H9 (cell line): ENCODE measurements around the gene SAV1. TPM values are rescaled to one million over a fixed set of nuclear protein-coding genes. Genes with fewer than 3 reads are reported as not detected.

Experiments used
- DNase-seq: peaks from one replicate; pipeline ENCODE4 v3.0.0-alpha.2; 2017
- H2AFZ ChIP-seq: one replicate; pipeline ENCODE4 v1.6.1; 2013; ENCODE audit warnings: mild to moderate bottlenecking, low read length, control low read depth, moderate library complexity
- H2AK5ac ChIP-seq: 2 replicates; pipeline ENCODE4 v1.6.1; 2013; ENCODE audit warnings: low read length, control low read depth, mixed read lengths; ENCODE audit not compliant: insufficient read length
- H2BK120ac ChIP-seq: one replicate; pipeline ENCODE4 v1.6.1; 2013; ENCODE audit warnings: low read depth, mild to moderate bottlenecking, low read length, control low read depth, inconsistent platforms; ENCODE audit not compliant: poor library complexity, severe bottlenecking
- H2BK12ac ChIP-seq: 2 replicates; pipeline ENCODE4 v1.6.1; 2013; ENCODE audit warnings: low read length, control low read depth, mixed read lengths, low read depth; ENCODE audit not compliant: insufficient read length
- H2BK15ac ChIP-seq: 2 replicates; pipeline ENCODE4 v1.6.1; 2013; ENCODE audit warnings: low read depth, low read length, control low read depth
- H2BK20ac ChIP-seq: one replicate; pipeline ENCODE4 v1.6.1; 2013; ENCODE audit warnings: low read depth, mild to moderate bottlenecking, low read length, control low read depth, inconsistent platforms; ENCODE audit not compliant: poor library complexity, severe bottlenecking
- H2BK5ac ChIP-seq: 2 replicates; pipeline ENCODE4 v1.6.1; 2013; ENCODE audit warnings: low read length, control low read depth, mixed read lengths; ENCODE audit not compliant: insufficient read length
- H3K14ac ChIP-seq: 2 replicates; pipeline ENCODE4 v1.6.1; 2013; ENCODE audit warnings: low read length, control low read depth; ENCODE audit not compliant: insufficient read depth
- H3K18ac ChIP-seq: 2 replicates; pipeline ENCODE4 v1.6.1; 2013; ENCODE audit warnings: low read depth, mild to moderate bottlenecking, mixed read lengths, low read length, control low read depth; ENCODE audit not compliant: insufficient read length
- H3K23ac ChIP-seq: 2 replicates; pipeline ENCODE4 v1.6.1; 2013; ENCODE audit warnings: low read length, control low read depth, mixed read lengths, low read depth; ENCODE audit not compliant: insufficient read length
- H3K23me2 ChIP-seq: 2 replicates; pipeline ENCODE4 v1.6.1; 2013; ENCODE audit warnings: low read depth, mild to moderate bottlenecking, mixed read lengths, low read length, control low read depth; ENCODE audit not compliant: insufficient read length, poor library complexity, severe bottlenecking
- H3K27ac ChIP-seq: 2 replicates; pipeline ENCODE4 v1.5.1; 2013; ENCODE audit warnings: low read length, control low read depth, mixed read lengths, low read depth; ENCODE audit not compliant: insufficient read length
- H3K27me3 ChIP-seq: 2 replicates; pipeline ENCODE4 v1.6.1; 2013; ENCODE audit warnings: low read length, control low read depth, inconsistent platforms; ENCODE audit not compliant: insufficient read depth
- H3K4ac ChIP-seq: 2 replicates; pipeline ENCODE4 v1.6.1; 2013; ENCODE audit warnings: low read depth, mild to moderate bottlenecking, control low read depth, inconsistent platforms, low read length, moderate library complexity
- H3K4me1 ChIP-seq: 2 replicates; pipeline ENCODE4 v1.6.1; 2013; ENCODE audit warnings: low read length, control low read depth, inconsistent platforms; ENCODE audit not compliant: insufficient read depth
- H3K4me2 ChIP-seq: 2 replicates; pipeline ENCODE4 v1.6.1; 2013; ENCODE audit warnings: low read length, control low read depth, mixed read lengths; ENCODE audit not compliant: insufficient read length, insufficient read depth
- H3K56ac ChIP-seq: 2 replicates; pipeline ENCODE4 v1.6.1; 2013; ENCODE audit warnings: low read depth, mild to moderate bottlenecking, mixed read lengths, low read length, control low read depth; ENCODE audit not compliant: insufficient read length
- H3K79me1 ChIP-seq: 2 replicates; pipeline ENCODE4 v1.6.1; 2013; ENCODE audit warnings: low read depth, mild to moderate bottlenecking, moderate library complexity, low read length, control low read depth, inconsistent platforms; ENCODE audit not compliant: insufficient read depth, poor library complexity, severe bottlenecking
- H3K79me2 ChIP-seq: 2 replicates; pipeline ENCODE4 v1.6.1; 2013; ENCODE audit warnings: low read length, control low read depth, inconsistent platforms; ENCODE audit not compliant: insufficient read depth
- H3K9ac ChIP-seq: 2 replicates; pipeline ENCODE4 v1.6.1; 2013; ENCODE audit warnings: low read length, control low read depth, mixed read lengths; ENCODE audit not compliant: insufficient read length; ENCODE audit errors: extremely low read depth
- H3K9me3 ChIP-seq: one replicate; pipeline ENCODE4 v1.6.1; 2013; ENCODE audit warnings: low read depth, low read length, inconsistent platforms; ENCODE audit not compliant: control insufficient read depth
- H3T11ph ChIP-seq: one replicate; pipeline ENCODE4 v1.6.1; 2013; ENCODE audit warnings: mild to moderate bottlenecking, low read length, control low read depth, inconsistent platforms
- H4K20me1 ChIP-seq: one replicate; pipeline ENCODE4 v1.6.1; 2013; ENCODE audit not compliant: control insufficient read depth, insufficient read length, insufficient read depth
- H4K5ac ChIP-seq: 2 replicates; pipeline ENCODE4 v1.6.1; 2013; ENCODE audit warnings: low read depth, mild to moderate bottlenecking, mixed read lengths, low read length, control low read depth; ENCODE audit not compliant: insufficient read length
- H4K8ac ChIP-seq: replicated peaks from 2 replicates; pipeline ENCODE4 v1.6.1; 2013; ENCODE audit warnings: low read length, control low read depth, mixed read lengths, low read depth; ENCODE audit not compliant: insufficient read length
- H4K91ac ChIP-seq: 2 replicates; pipeline ENCODE4 v1.6.1; 2013; ENCODE audit warnings: low read depth, mild to moderate bottlenecking, moderate library complexity, mixed read lengths, low read length, control low read depth; ENCODE audit not compliant: insufficient read length
- H3K27ac Mint-ChIP-seq, 3 experiments: 2 replicates in 2 of 3; 3 replicates in 1 of 3; pipeline ENCODE4 v1.8.0; 2020 to 2021; ENCODE audit warnings: mixed read lengths in 3 of 3, mild to moderate bottlenecking in 1 of 3, moderate library complexity in 1 of 3
- H3K27me3 Mint-ChIP-seq: 2 replicates; pipeline ENCODE4 v1.8.0; 2021; ENCODE audit warnings: low read depth, mild to moderate bottlenecking, moderate library complexity, mixed read lengths
- H3K36me3 Mint-ChIP-seq, 3 experiments: 2 replicates in 2 of 3; 3 replicates in 1 of 3; pipeline ENCODE4 v1.8.0; 2020 to 2021; ENCODE audit warnings: low read depth in 3 of 3, mixed read lengths in 3 of 3; ENCODE audit not compliant: insufficient read depth in 1 of 3
- H3K4me1 Mint-ChIP-seq, 2 experiments: 2 replicates each; pipeline ENCODE4 v1.8.0; 2020; ENCODE audit warnings: mixed read lengths in 2 of 2
- H3K4me3 Mint-ChIP-seq, 2 experiments: 2 replicates in 1 of 2; 3 replicates in 1 of 2; pipeline ENCODE4 v1.8.0; 2020 to 2021; ENCODE audit warnings: mild to moderate bottlenecking in 2 of 2, mixed read lengths in 2 of 2, moderate library complexity in 1 of 2
- H3K9me3 Mint-ChIP-seq, 2 experiments: 2 replicates in 1 of 2; 3 replicates in 1 of 2; pipeline ENCODE4 v1.8.0; 2020; ENCODE audit warnings: mild to moderate bottlenecking in 2 of 2, mixed read lengths in 2 of 2, moderate library complexity in 1 of 2
- CTCF ChIP-seq: fragments of 200-600 bp; sonication (generic); conservative IDR thresholded peaks from 3 replicates; pipeline ENCODE4 v1.8.0; 2021; ENCODE audit warnings: antibody characterized with exemption, mild to moderate bottlenecking
- WGBS: extraction: QIAGEN DNeasy Blood & Tissue Kit; methylation state at CpG from one replicate; pipeline ENCODE4 v1.1.7; 2013; ENCODE audit warnings: missing lambda C conversion rate, low lambda C conversion rate, mixed read lengths; ENCODE audit not compliant: insufficient read length; ENCODE audit errors: extremely low coverage; 5-methylcytosine and 5-hydroxymethylcytosine counted together
- total RNA-seq: library from RNA; stranded (reverse); gene quantifications from 2 replicates; pipeline ENCODE4 v1.2.1, GENCODE V29; 2021

The SAV1 gene
- total RNA-seq, 1 experiment from 2014 or later = 57.3 TPM

GRCh38 chr14:50622978-50623377, 45.1 kb downstream of the SAV1 start:
- H3K23me2 ChIP-seq = no peaks in the 10 kb centered on the region
- Mint-ChIP-seq H3K4me1 (no peaks in the 10 kb centered on the region), H3K9me3 (no peaks in the 10 kb centered on the region), H3K27ac (no peak overlapping the region), H3K27me3 (no peaks in the 10 kb centered on the region), H3K36me3 (no peaks in the 10 kb centered on the region), H3K4me3 (no peak overlapping the region)
- no peak overlapping the region for H4K8ac ChIP-seq
- no peak overlapping the region for H3K56ac ChIP-seq
- H3K4me2 ChIP-seq = no peak overlapping the region
- WGBS = no CpG with 5 or more reads among the region's 1 CpG
- H3K27me3 ChIP-seq = no peaks in the 10 kb centered on the region
- no peak overlapping the region for H3K23ac ChIP-seq
- no peak overlapping the region for H2BK12ac ChIP-seq
- no peaks in the 10 kb centered on the region for H3K79me2 ChIP-seq
- no peaks in the 10 kb centered on the region for H4K20me1 ChIP-seq
- no peak overlapping the region for H3K14ac ChIP-seq
- no peak overlapping the region for H3K4ac ChIP-seq
- no peak overlapping the region for H2BK120ac ChIP-seq
- no peak for DNase-seq
- no peak overlapping the region for H2AFZ ChIP-seq
- no peak overlapping the region for H4K5ac ChIP-seq
- no peak overlapping the region for H3T11ph ChIP-seq
- no peak overlapping the region for H2AK5ac ChIP-seq
- no peak overlapping the region for H2BK20ac ChIP-seq
- no peak overlapping the region for H3K18ac ChIP-seq
- H3K79me1 ChIP-seq = no peaks in the 10 kb centered on the region
- no peak overlapping the region for H3K9ac ChIP-seq
- H3K4me1 ChIP-seq = no peaks in the 10 kb centered on the region
- no peak overlapping the region for H4K91ac ChIP-seq
- TF ChIP-seq CTCF = no peak
- H3K9me3 ChIP-seq = no peaks in the 10 kb centered on the region
- H2BK5ac ChIP-seq = no peak overlapping the region
- no peak overlapping the region for H3K27ac ChIP-seq
- H2BK15ac ChIP-seq = no peak overlapping the region
